CD4-positive, alpha-beta T cell (primary cell): ENCODE measurements around the gene CNPY3. TPM values are rescaled to one million over a fixed set of nuclear protein-coding genes. Genes with fewer than 3 reads are reported as not detected.
"Not testable (repeated sequence)": the region's sequence is repeated elsewhere in the genome, so short reads cannot be mapped to it uniquely, and the experiment has no call there.

Experiments used
- ATAC-seq: fragments of 200-7000 bp; cut with Tn5 transposase; one replicate; pipeline ENCODE4 v1.10.0; 2022; ENCODE audit warnings: mild to moderate bottlenecking; ENCODE audit not compliant: poor library complexity
- CTCF ChIA-PET: fragments of 350-600 bp; sonication (Branson Sonifier 250); formaldehyde crosslinking; loops from one replicate; lab custom pipeline; 2021; ENCODE audit warnings: antibody characterized with exemption, inconsistent platforms; lab: Charles Lee
- POLR2A ChIA-PET: fragments of 350-600 bp; sonication (Branson Sonifier 250); formaldehyde crosslinking; loops from one replicate; lab custom pipeline; 2021; ENCODE audit warnings: antibody characterized with exemption, inconsistent platforms; lab: Charles Lee
- DNase-seq, 14 experiments: peaks; one replicate each; pipeline ENCODE4 v3.0.0-alpha.2; 2013 to 2020; ENCODE audit warnings: mixed read lengths in 2 of 14
- H3K27ac ChIP-seq, 2 donors: one replicate each; pipeline versions ENCODE4 v1.5.1 to v1.7.0; 2013; ENCODE audit warnings: low read length in 2 of 2, low read depth in 1 of 2, mild to moderate bottlenecking in 1 of 2
- H3K27me3 ChIP-seq, 2 experiments: 1 replicate in 1 of 2; 2 replicates in 1 of 2; pipeline versions ENCODE4 v1.6.1 to v1.7.0; 2013; ENCODE audit warnings: low read length in 2 of 2, control low read depth in 1 of 2, mild to moderate bottlenecking in 1 of 2, moderate library complexity in 1 of 2; ENCODE audit not compliant: insufficient read depth in 2 of 2, control insufficient read depth in 1 of 2
- H3K36me3 ChIP-seq: one replicate; pipeline ENCODE4 v1.6.1; 2013; ENCODE audit warnings: low read length, control low read depth; ENCODE audit not compliant: insufficient read depth
- H3K4me1 ChIP-seq: one replicate; pipeline ENCODE4 v1.6.1; 2013; ENCODE audit warnings: low read length, control low read depth; ENCODE audit not compliant: insufficient read depth
- H3K4me3 ChIP-seq: one replicate; pipeline ENCODE4 v1.5.1; 2013; ENCODE audit warnings: mild to moderate bottlenecking, low read length, moderate library complexity
- H3K9me3 ChIP-seq, 2 experiments: 1 replicate in 1 of 2; 2 replicates in 1 of 2; pipeline versions ENCODE4 v1.6.1 to v1.7.0; 2013; ENCODE audit warnings: low read length in 2 of 2, mild to moderate bottlenecking in 2 of 2, control low read depth in 1 of 2, moderate library complexity in 1 of 2; ENCODE audit not compliant: control insufficient read depth in 1 of 2, insufficient read depth in 1 of 2
- H3K27ac Mint-ChIP-seq: one replicate; pipeline ENCODE4 v1.8.0; 2020; ENCODE audit warnings: mixed read lengths
- H3K27me3 Mint-ChIP-seq: one replicate; pipeline ENCODE4 v1.8.0; 2021; ENCODE audit warnings: mixed read lengths
- H3K36me3 Mint-ChIP-seq: one replicate; pipeline ENCODE4 v1.8.0; 2021; ENCODE audit warnings: low read depth, mixed read lengths
- H3K4me1 Mint-ChIP-seq: one replicate; pipeline ENCODE4 v1.8.0; 2021; ENCODE audit warnings: low read depth, mixed read lengths
- H3K4me3 Mint-ChIP-seq: one replicate; pipeline ENCODE4 v1.8.0; 2020; ENCODE audit warnings: mild to moderate bottlenecking, mixed read lengths
- H3K9me3 Mint-ChIP-seq: one replicate; pipeline ENCODE4 v1.8.0; 2020; ENCODE audit warnings: mixed read lengths
- intact Hi-C, 2 experiments: fragments of 100-400 bp; cut with DNase I in 1 of 2; cut with micrococcal nuclease in 1 of 2; formaldehyde crosslinking; loops; one replicate each; pipeline versions ENCODE4 v1.15.1 to v1.9.0; 2023 to 2025; cut with DNase I, micrococcal nuclease
- total RNA-seq, 174 experiments: library from RNA in 2 of 174; stranded (reverse) in 2 of 174; gene quantifications; one replicate each; pipeline ENCODE4 v1.2.3 and lab custom pipeline; 2021 to 2026
- TF ChIP-seq, protein P1 (sequence below): fragments of 200-600 bp; IDR thresholded peaks from one replicate; pipeline ENCODE4 v1.8.0; 2022; ENCODE audit warnings: antibody characterized with exemption, mild to moderate bottlenecking

CNPY3 gene
- total RNA-seq, 2 experiments from 2014 or later: 41.2 to 43.8 TPM

DNA sequence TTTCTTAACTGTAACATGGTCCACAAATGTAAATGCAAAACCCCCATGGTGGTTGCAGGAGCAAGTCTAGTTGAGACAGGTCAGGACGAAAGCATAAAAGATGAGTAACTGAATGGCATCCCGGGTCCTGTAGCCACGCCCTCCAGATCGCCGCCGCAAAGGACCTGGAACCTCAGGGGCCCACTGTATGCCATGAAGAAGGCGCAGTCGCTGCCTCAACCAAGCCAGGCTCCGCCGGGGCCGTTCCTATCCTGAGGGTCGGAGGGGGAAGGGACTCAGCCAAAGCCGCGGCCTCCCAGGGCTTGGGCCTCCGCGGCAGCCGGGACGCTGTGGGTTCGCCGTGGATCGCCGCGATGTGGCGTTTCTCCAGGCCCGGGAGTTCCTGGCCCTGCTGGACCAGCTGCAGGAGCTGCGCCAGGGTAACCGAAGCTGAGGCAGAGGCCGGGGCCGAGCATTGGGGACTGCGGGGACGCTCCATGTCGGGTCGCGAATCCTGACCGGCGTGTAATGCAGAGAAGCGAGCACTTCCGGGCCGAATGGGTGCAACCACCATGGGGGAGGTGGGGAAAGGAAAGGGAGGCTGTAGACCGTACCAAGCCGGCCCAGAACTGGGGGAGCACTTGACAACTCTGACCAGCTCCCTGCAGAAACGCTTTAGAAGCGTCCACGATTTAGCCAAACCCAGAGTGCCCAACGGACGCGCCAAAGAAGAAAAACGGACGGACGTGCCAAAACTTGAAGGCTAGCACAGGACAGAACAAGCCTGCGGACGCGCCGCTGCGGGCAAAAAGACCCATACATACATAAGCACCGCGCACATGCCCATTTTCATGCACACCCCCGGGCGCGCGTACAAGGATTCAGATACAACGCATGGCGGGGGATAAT, 38.7 kb upstream of the CNPY3 start:
- intact Hi-C loops: loop anchor here (1.0 to 10.0 kb wide), 4 partner anchors 11 to 1106 kb away; partner anchors contain the start of genes PRICKLE4 (in 1 of the 2), RPL7L1 (in 1 of the 2), TOMM6 (in 1 of the 2) and UBR2 (in 1 of the 2)
- H3K4me1 Mint-ChIP-seq: peaks cover 16% of the 10 kb centered on the region
- CTCF ChIA-PET: interaction anchor here (1.2 to 1.5 kb wide), 5 partner anchors 11 to 253 kb away, joined by 3 to 5 read pairs (median 4); partner anchors contain the start of gene RPL7L1
- Histone ChIP-seq H3K36me3 (peaks cover 6% of the 10 kb centered on the region), H3K9me3 (no peaks in the 10 kb centered on the region), H3K4me3 (peak overlapping the region; percentile 94), H3K4me1 (peaks cover 17% of the 10 kb centered on the region), H3K27ac (peak overlapping the region; percentile 86 to 89), H3K27me3 (no peaks in the 10 kb centered on the region)
- H3K36me3 Mint-ChIP-seq: peaks cover 39% of the 10 kb centered on the region
- peak overlapping the region; percentile 94 for H3K27ac Mint-ChIP-seq
- ATAC-seq (peak; percentile 93), DNase-seq (peak; percentile 77 to 93 (median 87))
- no peaks in the 10 kb centered on the region for H3K27me3 Mint-ChIP-seq
- H3K4me3 Mint-ChIP-seq: peak overlapping the region; percentile 91
- TF ChIP-seq, protein P1, sequence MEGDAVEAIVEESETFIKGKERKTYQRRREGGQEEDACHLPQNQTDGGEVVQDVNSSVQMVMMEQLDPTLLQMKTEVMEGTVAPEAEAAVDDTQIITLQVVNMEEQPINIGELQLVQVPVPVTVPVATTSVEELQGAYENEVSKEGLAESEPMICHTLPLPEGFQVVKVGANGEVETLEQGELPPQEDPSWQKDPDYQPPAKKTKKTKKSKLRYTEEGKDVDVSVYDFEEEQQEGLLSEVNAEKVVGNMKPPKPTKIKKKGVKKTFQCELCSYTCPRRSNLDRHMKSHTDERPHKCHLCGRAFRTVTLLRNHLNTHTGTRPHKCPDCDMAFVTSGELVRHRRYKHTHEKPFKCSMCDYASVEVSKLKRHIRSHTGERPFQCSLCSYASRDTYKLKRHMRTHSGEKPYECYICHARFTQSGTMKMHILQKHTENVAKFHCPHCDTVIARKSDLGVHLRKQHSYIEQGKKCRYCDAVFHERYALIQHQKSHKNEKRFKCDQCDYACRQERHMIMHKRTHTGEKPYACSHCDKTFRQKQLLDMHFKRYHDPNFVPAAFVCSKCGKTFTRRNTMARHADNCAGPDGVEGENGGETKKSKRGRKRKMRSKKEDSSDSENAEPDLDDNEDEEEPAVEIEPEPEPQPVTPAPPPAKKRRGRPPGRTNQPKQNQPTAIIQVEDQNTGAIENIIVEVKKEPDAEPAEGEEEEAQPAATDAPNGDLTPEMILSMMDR: no peak
- no peaks in the 10 kb centered on the region for H3K9me3 Mint-ChIP-seq
- POLR2A ChIA-PET: interaction anchor here (0.6 to 5.8 kb wide), 22 partner anchors 8 to 479 kb away, joined by 3 to 77 read pairs (median 5); partner anchors contain the start of genes BICRAL, CNPY3, CUL7 and CUL9

DNA sequence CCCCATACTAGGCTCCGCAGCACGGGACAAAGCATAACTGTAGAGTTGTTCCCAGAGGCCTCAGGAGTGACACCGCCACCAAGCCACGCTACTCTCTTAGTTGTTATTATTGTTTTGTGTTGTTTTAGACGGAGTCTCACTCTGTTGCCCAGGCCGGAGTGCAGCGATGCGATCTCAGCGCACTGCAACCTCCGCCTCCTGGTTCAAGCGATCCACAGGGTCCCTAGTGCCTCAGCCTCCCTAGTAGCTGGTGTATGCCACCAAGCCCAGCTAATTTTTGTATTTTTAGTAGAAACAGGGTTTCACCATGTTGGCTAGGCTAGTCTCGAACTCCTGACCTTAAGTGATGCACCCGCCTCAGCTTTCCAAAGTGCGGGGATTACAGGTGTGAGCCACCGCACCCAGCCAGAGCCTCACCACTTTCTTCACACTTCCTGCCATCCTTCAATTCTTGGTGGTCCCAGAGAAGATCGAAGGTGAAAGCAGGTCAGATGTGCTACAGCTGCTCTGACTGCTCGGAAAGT, 38.0 kb upstream of the CNPY3 start:
- TF ChIP-seq, protein P1: no peak
- Mint-ChIP-seq H3K4me1 (peaks cover 16% of the 10 kb centered on the region), H3K27me3 (no peaks in the 10 kb centered on the region), H3K27ac (peak overlapping the region; percentile 94), H3K9me3 (no peaks in the 10 kb centered on the region), H3K4me3 (peak overlapping the region; percentile 91), H3K36me3 (peaks cover 32% of the 10 kb centered on the region)
- ATAC-seq (no peak), DNase-seq (no peak)
- H3K9me3 ChIP-seq: no peaks in the 10 kb centered on the region
- no peaks in the 10 kb centered on the region for H3K36me3 ChIP-seq
- H3K27ac ChIP-seq: peak overlapping the region; percentile 86 to 89
- ChIA-PET POLR2A (interaction anchor here (0.6 to 5.8 kb wide), 21 partner anchors 9 to 478 kb away, joined by 3 to 77 read pairs (median 5); partner anchors contain the start of genes BICRAL, CNPY3, CUL7 and CUL9), CTCF (interaction anchor here (0.9 to 1.5 kb wide), 5 partner anchors 12 to 252 kb away, joined by 3 to 5 read pairs (median 4); partner anchors contain the start of gene RPL7L1)
- H3K4me3 ChIP-seq: peak overlapping the region; percentile 94
- H3K4me1 ChIP-seq: peaks cover 17% of the 10 kb centered on the region
- H3K27me3 ChIP-seq: no peaks in the 10 kb centered on the region
- intact Hi-C loops: loop anchor here (1.0 to 10.0 kb wide), 3 partner anchors 13 to 1106 kb away; partner anchors contain the start of genes PRICKLE4 (in 1 of the 2), TOMM6 (in 1 of the 2) and UBR2 (in 1 of the 2)

DNA sequence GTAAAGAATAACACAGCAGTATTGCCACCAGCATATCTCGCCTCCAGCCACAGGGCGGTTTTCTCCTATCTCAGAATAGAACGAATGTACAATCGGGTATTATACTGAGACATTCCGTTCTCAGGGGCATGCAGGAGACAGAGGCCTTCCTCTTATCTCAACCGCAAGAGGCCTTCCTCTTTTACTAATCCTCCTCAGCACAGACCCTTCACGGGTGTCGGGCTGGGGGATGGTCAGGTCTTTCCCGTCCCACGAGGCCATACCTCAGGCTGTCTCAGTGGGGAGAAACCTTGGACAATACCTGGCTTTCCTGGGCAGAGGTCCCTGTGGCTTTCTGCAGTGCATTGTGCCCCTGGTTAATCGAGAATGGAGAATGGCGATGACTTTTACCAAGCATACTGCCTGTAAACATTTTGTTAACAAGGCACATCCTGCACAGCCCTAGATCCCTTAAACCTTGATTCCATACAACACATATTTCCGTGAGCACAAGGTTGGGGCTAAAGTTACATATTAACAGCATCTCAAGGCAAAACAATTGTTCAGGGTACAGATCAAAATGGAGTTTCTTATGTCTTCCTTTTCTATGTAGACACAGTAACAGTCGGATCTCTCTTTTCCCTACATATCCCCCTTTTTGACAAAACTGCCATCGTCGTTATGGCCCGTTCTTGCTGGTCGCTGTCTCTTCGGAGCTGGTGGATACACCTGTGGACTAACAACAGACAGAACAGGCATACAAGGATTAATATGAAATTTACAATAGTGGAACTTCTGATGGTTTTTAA, 35.0 kb upstream of the CNPY3 start:
- POLR2A ChIA-PET, DNase-seq, CTCF ChIA-PET, H3K9me3 ChIP-seq, H3K27ac ChIP-seq, H3K9me3 Mint-ChIP-seq, ATAC-seq, H3K27ac Mint-ChIP-seq, H3K27me3 Mint-ChIP-seq, H3K36me3 ChIP-seq, H3K4me3 Mint-ChIP-seq, H3K27me3 ChIP-seq, H3K4me3 ChIP-seq: not testable (repeated sequence)
- intact Hi-C loops: loop anchor here (10.0 kb wide), 2 partner anchors 329 to 1109 kb away; partner anchors contain the start of genes PRICKLE4 (in 1 of the 2), TOMM6 (in 1 of the 2) and UBR2 (in 1 of the 2)
- Mint-ChIP-seq H3K4me1 (peaks cover 21% of the 10 kb centered on the region), H3K36me3 (peaks cover 15% of the 10 kb centered on the region)
- peaks cover 17% of the 10 kb centered on the region for H3K4me1 ChIP-seq
